Erythroblast (primary cell): ENCODE data around the gene GON7.

Source experiments
- GATA1 ChIP-seq: IDR thresholded peaks from 2 replicates; pipeline ENCODE4 v1.6.1; 2011; ENCODE audit warnings: low read depth, mild to moderate bottlenecking, control low read depth, low read length, moderate library complexity
- POLR2A ChIP-seq: IDR thresholded peaks from 2 replicates; pipeline ENCODE4 v1.6.1; 2011; ENCODE audit warnings: mild to moderate bottlenecking, low read length

GRCh38 chr14:93161411-93161940 is 45.4 kb downstream of the GON7 start:
- TF ChIP-seq POLR2A (no peak), GATA1 (no peak)
